Sigmoid colon (tissue), 4 donors: Measurements from ENCODE around the gene R3HCC1L.

ENCODE experiments used
- CTCF ChIP-seq, 4 experiments: fragments of 450-650 bp in 3 of 4; fragments of 200-600 bp in 1 of 4; IDR thresholded peaks; one replicate each; pipeline ENCODE4 v1.5.1; 2016 to 2019; ENCODE audit warnings: antibody characterized with exemption in 4 of 4, mild to moderate bottlenecking in 3 of 4, moderate library complexity in 2 of 4
- EP300 ChIP-seq, 4 donors: sonication (generic); formaldehyde crosslinking; IDR thresholded peaks; one replicate each; pipeline ENCODE4 v1.6.1; 2017; ENCODE audit warnings: antibody characterized with exemption in 4 of 4
- POLR2A ChIP-seq, 2 donors: fragments of 450-650 bp; IDR thresholded peaks; one replicate each; pipeline ENCODE4 v1.6.1; 2016; ENCODE audit warnings: antibody characterized with exemption in 2 of 2, mild to moderate bottlenecking in 2 of 2, moderate library complexity in 2 of 2
- POLR2AphosphoS5 ChIP-seq, 4 donors: sonication (generic); formaldehyde crosslinking; IDR thresholded peaks; one replicate each; pipeline ENCODE4 v1.6.1; 2017; ENCODE audit warnings: antibody characterized with exemption in 4 of 4

DNA sequence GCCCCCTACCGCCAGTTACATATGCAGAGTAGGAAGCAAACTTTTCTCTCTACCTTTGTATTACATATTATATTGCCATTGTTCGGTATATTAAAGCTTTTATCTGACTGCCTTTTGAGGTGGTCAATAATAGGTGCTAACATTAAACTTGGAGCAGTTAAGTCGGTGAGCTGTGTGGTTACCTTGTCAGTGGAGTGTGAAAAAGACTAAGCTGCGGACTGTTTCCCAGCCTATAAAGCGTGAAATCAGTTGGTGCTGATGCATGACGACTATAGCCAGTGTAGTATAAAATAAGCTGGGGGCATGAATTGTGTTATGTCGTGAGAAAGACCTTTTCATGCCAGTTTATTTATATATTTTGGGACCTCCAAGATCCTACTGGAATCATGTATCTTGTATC, 33.7 kb downstream of the R3HCC1L start:
- TF ChIP-seq CTCF (IDR thresholded peaks at IDR 0.05), result no peak
- TF ChIP-seq POLR2AphosphoS5 (IDR thresholded peaks at IDR 0.05), result no peak
- TF ChIP-seq POLR2A (IDR thresholded peaks at IDR 0.05), result no peak
- TF ChIP-seq EP300 (IDR thresholded peaks at IDR 0.05), result no peak
